Measurements from ENCODE around the gene BDKRB1.

- TF ChIP-seq GATA2 (IDR thresholded peaks at IDR 0.05; ENCODE audit: low read depth, low read length) (no peak), GATA3 (IDR thresholded peaks at IDR 0.05; ENCODE audit: low read depth, low read length) (no peak)
These were observed 8.8 kb downstream of the BDKRB1 start for GRCh38 chr14:96264853-96265252.
